Activated CD4-positive, alpha-beta T cell treated with anti-CD3 and anti-CD28 coated beads, Interleukin-2, amount 50 U/mL, for 24 hours (primary cell): Measurements from ENCODE around the gene PRELID1.
"Not testable (repeated sequence)": the region's sequence is repeated elsewhere in the genome, so short reads cannot be mapped to it uniquely, and the experiment has no call there.

Experiments
- DNase-seq, 2 donors: peaks; one replicate each; pipeline ENCODE4 v3.0.0-alpha.2; 2020; ENCODE audit warnings: low read depth in 1 of 2, low spot score in 1 of 2

PRELID1 gene

GRCh38 chr5:177303121-177303924, at the start of gene PRELID1, which contains the start of gene RAB24:
Gene PRELID1, plus strand, starts transcription at chr5:177303799. Its CDS starts 187 bp downstream, at chr5:177303986.
Gene RAB24, minus strand, starts transcription at chr5:177303719. Its CDS starts 431 bp downstream, at chr5:177303288.
- DNase-seq, result peak; percentile 78 to 82

- no peak for DNase-seq
These were observed 47.3 kb upstream of the PRELID1 start for GRCh38 chr5:177256296-177256695.

- DNase-seq, result not testable (repeated sequence)
These were observed 44.9 kb upstream of the PRELID1 start for GRCh38 chr5:177258711-177259110.

- DNase-seq, result no peak
These were observed 42.6 kb upstream of the PRELID1 start for GRCh38 chr5:177260961-177261360.

GRCh38 chr5:177261510-177261909, 42.1 kb upstream of the PRELID1 start:
- no peak for DNase-seq

- no peak for DNase-seq
These were observed 39.4 kb upstream of the PRELID1 start for GRCh38 chr5:177264178-177264577.

- no peak for DNase-seq
These were observed 38.2 kb upstream of the PRELID1 start for GRCh38 chr5:177265395-177265794.

GRCh38 chr5:177269232-177269895, 34.2 kb upstream of the PRELID1 start:
- no peak for DNase-seq

GRCh38 chr5:177269976-177270375, 33.6 kb upstream of the PRELID1 start:
- no peak for DNase-seq

GRCh38 chr5:177270653-177271052, 32.9 kb upstream of the PRELID1 start:
- DNase-seq, result no peak

- DNase-seq, result no peak
These were observed 32.5 kb upstream of the PRELID1 start for GRCh38 chr5:177271113-177271512.

GRCh38 chr5:177275883-177276282, 27.7 kb upstream of the PRELID1 start:
- no peak for DNase-seq

- DNase-seq, result no peak
These were observed 26.7 kb upstream of the PRELID1 start for GRCh38 chr5:177276886-177277285.

GRCh38 chr5:177288191-177288590, 15.4 kb upstream of the PRELID1 start:
- no peak for DNase-seq

GRCh38 chr5:177290816-177291596, 12.6 kb upstream of the PRELID1 start:
- no peak for DNase-seq

GRCh38 chr5:177291735-177292134, 11.9 kb upstream of the PRELID1 start:
- no peak for DNase-seq

GRCh38 chr5:177293819-177294581, 9.6 kb upstream of the PRELID1 start:
- DNase-seq, result no peak

- no peak for DNase-seq
These were observed 9.0 kb upstream of the PRELID1 start for GRCh38 chr5:177294632-177295031.

- DNase-seq, result no peak
These were observed 7.7 kb upstream of the PRELID1 start for GRCh38 chr5:177295924-177296323.

GRCh38 chr5:177296581-177296980, 7.0 kb upstream of the PRELID1 start:
- DNase-seq, result no peak

- no peak for DNase-seq
These were observed 5.7 kb upstream of the PRELID1 start for GRCh38 chr5:177297922-177298321.
